NCI-H146 (cell line): Measurements from ENCODE around the gene DNAJC17.

ENCODE experiments used
- DNase-seq: peaks from one replicate; lab custom pipeline; 2025; lab: John Stamatoyannopoulos, UW

Gene DNAJC17

DNA sequence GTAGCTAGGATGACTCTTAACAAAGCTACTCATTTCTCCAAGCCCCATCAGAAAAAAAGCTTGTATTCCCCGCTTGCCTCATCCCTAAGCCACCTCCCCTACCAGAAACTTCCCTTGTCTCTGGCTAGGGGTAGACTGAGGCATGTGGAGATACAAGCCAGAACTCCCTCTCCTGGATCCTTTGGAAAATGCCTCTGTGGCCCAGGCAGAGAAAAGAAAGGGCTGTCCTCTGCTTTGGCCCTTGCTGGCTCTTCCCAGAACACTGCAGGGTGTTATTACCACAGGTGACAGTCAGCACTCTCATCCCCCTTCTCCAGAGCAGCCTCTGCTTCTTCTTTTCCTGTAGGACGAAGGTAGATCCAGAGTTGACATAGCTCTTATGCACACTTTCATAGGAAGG is 67.4 kb downstream of the DNAJC17 start:
- DNase-seq = no peak

DNA sequence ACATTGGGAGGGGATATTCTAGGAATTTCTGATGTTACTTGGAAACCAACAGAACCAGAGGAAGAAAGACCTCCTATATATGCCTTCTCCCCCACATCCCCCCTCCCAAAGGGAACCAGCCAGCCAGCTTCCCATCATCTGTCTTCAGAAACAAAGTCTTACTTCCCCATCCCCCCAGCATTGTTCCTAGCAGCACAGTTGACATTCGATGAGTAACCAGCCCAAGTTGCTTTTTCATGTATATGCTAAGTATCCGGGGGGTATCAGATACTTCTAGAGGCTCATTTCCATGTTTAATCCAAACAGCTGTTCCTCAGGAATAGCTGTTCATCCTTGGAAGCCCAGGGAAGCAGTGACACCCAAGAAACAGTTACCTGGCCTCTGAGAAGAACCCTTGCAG is 68.2 kb downstream of the DNAJC17 start:
- no peak for DNase-seq

DNA sequence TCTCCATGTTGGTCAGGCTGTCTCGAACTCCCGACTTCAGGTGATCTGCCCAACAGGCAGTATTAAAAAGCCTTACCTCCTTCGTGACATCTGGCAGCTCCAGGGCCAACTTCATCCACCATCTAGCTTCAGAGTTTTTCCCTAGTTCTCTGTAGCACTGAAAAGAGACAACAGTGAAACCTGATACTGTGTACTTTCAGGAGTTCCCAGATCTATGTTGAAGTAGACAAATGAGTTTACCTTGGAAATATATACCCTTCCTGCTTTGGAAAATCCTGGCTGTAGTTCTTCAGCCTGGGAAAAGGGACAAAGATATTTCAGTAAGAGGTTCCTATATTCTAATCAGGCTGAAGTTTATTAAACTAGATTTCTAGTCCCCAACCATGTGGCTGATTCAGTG is 70.2 kb downstream of the DNAJC17 start:
- no peak for DNase-seq

DNA sequence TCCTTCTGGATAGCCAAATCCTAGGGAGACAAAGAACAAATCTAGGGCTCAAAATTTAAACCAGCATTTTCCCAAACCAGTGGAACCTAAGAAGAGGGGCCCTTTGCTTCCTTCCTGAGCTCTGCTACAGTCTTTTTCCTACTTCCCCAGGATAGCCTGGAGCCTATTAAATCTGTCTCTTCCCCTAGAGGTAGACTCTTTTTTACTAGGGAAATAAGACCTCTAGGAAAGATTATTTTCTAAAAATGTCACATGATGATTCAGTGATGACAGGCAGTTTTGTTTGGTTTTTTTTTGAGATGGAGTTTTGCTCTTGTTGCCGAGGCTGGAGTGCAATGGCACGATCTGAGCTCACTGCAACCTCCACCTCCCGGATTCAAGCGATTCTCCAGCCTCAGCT is 70.7 kb downstream of the DNAJC17 start:
- no peak for DNase-seq

DNA sequence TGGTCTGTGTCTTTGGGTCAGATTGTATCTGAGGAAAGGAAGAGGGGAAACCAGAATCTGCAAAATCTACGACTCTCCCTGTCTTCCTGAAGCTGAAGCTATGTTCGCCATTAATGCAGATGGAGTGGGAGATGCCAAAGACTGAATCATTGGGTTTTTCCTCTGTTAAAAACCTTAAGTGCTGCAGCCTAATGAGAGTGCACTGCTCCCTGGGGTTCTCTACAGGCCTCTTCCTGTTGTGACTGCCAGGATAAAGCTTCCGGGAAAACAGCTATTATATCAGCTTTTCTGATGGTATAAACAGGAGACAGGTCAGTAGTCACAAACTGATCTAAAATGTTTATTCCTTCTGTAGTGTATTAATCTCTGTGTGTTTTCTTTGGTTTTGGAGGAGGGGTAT is 76.2 kb downstream of the DNAJC17 start:
- no peak for DNase-seq

DNA sequence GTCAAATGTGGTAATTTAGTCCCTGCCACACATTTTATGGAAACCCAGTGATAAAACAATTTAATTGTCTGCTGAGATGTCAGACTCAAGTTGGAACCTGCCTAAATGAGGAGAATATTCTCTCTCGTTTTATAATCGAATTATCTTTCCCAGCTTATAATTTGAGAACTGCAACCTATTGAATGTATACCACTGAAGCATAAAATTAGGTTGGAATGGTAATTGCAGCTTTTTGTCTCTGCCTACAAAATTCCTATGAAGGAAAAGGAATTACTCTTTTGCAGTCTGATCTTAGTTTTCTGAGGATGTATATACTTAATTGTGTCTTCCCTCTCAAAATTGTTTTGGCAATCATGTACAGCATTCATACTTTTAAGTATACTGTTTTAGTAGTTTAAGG is 83.4 kb downstream of the DNAJC17 start:
- no peak for DNase-seq

DNA sequence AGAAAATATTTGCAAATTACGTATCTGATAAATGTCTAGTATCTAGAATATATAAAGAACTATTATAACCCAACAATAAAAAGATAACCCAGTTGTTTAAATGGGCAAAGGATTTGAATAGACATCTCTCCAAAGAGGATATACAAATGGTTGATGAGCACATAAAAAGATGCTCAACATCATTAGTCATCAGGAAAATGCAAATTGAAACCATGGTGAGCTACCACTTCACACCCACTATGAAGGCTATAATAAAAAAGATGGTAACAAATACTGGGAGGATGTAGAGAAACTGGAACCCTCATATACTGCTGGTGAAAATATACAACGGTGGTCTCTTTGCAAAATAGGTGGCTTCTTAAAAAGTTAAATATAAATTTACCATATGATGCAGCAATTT is 84.3 kb downstream of the DNAJC17 start:
- DNase-seq = no peak

DNA sequence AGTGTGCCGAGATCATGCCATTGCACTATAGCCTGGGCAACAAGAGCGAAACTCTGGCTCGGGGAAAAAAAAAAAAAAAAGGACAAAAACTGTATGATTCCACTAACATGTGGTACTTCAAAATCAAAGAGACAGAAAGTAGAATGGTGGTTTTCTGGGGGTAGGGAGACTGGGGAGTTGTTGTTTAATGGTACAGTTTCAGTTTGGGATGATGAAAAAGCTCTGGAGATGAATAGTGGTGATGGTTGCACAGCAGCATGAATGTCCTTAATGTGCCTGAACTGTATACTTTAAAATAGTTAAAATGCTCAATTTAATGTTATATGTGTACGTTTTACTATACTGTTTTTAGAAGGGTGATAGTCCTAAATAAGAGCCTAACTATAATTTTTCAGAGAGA is 84.9 kb downstream of the DNAJC17 start:
- no peak for DNase-seq

DNA sequence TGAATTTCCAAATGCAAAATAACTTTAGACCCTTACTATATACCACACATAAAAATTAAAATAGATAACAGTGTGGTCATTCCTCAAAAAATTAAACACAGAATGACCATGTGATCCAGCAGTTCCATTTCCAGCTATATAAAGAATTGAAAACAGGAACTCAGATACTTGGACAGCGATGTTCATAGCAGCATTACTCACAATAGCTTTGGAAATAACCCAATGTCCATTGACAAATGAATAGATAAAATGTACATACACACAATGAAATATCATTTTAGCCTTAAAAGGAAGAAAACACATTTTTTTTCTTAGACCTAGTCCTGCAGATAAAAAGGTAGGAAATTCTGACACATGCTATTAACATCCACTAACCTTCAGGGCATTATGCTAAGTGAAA is 85.6 kb downstream of the DNAJC17 start:
- DNase-seq = no peak

DNA sequence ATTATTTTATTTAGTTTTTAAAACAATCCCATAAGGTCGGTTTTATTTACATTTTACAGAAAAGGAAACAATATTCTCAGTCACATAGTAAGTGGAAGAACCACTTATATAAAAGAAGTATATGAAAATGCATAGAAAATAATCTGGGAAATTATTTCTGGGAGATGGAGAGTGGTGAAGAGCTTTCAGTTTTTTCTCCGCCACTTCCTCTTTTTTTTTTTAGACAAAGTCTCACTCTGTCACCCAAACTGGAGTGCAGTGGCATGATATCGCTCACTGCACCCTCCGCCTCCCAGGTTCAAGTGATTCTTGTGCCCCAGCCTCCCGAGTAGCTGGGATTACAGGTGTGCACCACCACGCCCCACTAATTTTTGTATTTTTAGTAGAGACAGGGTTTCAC is 91.1 kb downstream of the DNAJC17 start:
- no peak for DNase-seq
